ENCODE measurements around the gene C1orf141. TPM values are rescaled to one million over a fixed set of nuclear protein-coding genes. Genes with fewer than 3 reads are reported as not detected.
"Not testable (repeated sequence)": the region's sequence is repeated elsewhere in the genome, so short reads cannot be mapped to it uniquely, and the experiment has no call there.

Gene C1orf141
- total RNA-seq, 1 donor from 2014 or later = not detected

DNA sequence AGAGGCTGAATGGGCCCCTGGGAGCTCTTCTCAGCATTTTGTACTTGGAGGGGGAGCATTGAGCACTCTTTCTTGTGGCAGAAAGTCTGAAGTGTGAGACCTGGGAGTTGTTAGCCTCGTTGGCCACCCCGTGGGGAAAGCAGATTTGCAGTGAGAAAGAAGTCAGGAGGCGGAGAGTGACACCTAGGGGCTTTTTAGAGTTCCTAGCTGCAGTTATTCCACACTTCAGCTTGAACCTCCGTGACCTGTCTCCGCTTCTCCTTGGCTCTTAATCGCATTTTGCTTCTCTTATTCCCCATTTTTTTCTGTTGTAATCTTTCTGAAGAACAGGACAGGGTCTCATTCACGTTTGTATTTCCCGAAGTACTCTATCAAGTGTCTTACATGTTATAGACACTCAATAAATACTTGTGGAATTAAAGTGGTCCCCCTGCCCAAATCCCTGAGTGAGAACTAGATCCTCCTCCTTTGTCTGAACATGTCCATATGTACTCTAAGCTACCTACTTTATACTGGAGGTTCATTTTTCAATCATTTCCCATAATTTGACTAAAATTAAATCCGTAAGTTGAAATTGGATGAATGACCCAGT, 14.5 kb upstream of the C1orf141 start:
- ChIA-PET CTCF (interaction anchor here (0.6 to 3.8 kb wide), 43 partner anchors 12 to 391 kb away, joined by 3 to 170 read pairs (median 4); partner anchors contain the start of genes IL23R, MIER1 and SLC35D1), POLR2A (interaction anchor here (1.0 to 1.9 kb wide), 3 partner anchors 96 to 385 kb away, joined by 3 to 9 read pairs (median 3); partner anchors contain the start of gene SLC35D1)
- no peaks in the 10 kb centered on the region for H3K36me3 Mint-ChIP-seq (ENCODE audit: low read depth)
- peaks cover 9% of the 10 kb centered on the region for H3K4me1 Mint-ChIP-seq
- intact Hi-C loops (cut with micrococcal nuclease) = loop anchor here (1.0 to 5.0 kb wide), 6 partner anchors 63 to 384 kb away; partner anchors contain the start of genes DNAI4, MIER1 and SLC35D1
- DNase-seq = peak; percentile 23
- no peak overlapping the region for H3K27ac Mint-ChIP-seq
- peaks cover 8% of the 10 kb centered on the region for H3K27me3 Mint-ChIP-seq
- TF ChIP-seq, protein P1, sequence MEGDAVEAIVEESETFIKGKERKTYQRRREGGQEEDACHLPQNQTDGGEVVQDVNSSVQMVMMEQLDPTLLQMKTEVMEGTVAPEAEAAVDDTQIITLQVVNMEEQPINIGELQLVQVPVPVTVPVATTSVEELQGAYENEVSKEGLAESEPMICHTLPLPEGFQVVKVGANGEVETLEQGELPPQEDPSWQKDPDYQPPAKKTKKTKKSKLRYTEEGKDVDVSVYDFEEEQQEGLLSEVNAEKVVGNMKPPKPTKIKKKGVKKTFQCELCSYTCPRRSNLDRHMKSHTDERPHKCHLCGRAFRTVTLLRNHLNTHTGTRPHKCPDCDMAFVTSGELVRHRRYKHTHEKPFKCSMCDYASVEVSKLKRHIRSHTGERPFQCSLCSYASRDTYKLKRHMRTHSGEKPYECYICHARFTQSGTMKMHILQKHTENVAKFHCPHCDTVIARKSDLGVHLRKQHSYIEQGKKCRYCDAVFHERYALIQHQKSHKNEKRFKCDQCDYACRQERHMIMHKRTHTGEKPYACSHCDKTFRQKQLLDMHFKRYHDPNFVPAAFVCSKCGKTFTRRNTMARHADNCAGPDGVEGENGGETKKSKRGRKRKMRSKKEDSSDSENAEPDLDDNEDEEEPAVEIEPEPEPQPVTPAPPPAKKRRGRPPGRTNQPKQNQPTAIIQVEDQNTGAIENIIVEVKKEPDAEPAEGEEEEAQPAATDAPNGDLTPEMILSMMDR (IDR thresholded peaks at IDR 0.05) = no peak
- no peak overlapping the region for H3K4me3 Mint-ChIP-seq
- ATAC-seq (ENCODE audit: low read depth) = peak; percentile 87
- H3K9me3 Mint-ChIP-seq = no peaks in the 10 kb centered on the region

DNA sequence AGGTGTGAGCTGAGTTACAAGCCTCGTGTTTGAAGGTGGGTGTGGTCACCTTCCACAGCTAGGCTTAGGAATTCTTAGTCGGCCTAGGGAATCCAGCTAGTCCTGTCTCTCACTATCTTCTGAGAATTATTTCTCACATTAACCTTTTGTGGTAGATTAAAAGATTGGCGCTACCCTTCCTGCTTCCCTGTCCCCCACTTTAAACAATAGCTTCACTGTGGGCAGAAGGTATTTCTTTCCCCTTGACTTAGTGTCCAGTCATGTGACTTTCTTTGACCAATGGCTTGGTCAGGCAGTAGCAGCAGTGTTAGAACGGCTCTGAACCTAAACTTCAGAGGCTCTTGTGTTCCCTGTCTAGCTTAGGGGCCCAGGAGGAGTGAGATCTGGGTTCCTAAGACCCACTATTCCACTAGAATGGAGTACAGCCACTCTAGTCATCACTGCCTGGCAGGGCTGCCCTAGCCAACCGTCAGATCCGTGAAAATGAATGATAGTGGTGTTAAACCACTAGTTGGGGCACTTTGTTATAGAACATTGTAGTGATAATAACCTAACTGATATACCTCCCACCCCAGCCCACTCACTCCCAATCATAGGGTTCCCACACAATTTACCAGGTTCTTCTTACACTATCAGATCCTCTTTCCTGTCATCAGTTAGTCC, 13.9 kb upstream of the C1orf141 start:
- TF ChIP-seq, protein P1 (IDR thresholded peaks at IDR 0.05) = no peak
- Mint-ChIP-seq H3K4me1 (peaks cover 9% of the 10 kb centered on the region), H3K9me3 (no peaks in the 10 kb centered on the region), H3K27me3 (peaks cover 4% of the 10 kb centered on the region), H3K27ac (no peak overlapping the region), H3K4me3 (no peak overlapping the region), H3K36me3 (ENCODE audit: low read depth) (no peaks in the 10 kb centered on the region)
- ChIA-PET POLR2A (interaction anchor here (1.4 to 1.9 kb wide), 2 partner anchors 95 to 384 kb away, joined by 3 to 9 read pairs; partner anchors contain the start of gene SLC35D1), CTCF (interaction anchor here (0.7 to 3.8 kb wide), 35 partner anchors 11 to 390 kb away, joined by 3 to 170 read pairs (median 5); partner anchors contain the start of genes IL23R and SLC35D1)
- ATAC-seq (ENCODE audit: low read depth) (peak; percentile 31), DNase-seq (no peak)
- intact Hi-C loops (cut with micrococcal nuclease) = loop anchor here (1.0 to 5.0 kb wide), 6 partner anchors 64 to 383 kb away; partner anchors contain the start of genes DNAI4, MIER1 and SLC35D1

DNA sequence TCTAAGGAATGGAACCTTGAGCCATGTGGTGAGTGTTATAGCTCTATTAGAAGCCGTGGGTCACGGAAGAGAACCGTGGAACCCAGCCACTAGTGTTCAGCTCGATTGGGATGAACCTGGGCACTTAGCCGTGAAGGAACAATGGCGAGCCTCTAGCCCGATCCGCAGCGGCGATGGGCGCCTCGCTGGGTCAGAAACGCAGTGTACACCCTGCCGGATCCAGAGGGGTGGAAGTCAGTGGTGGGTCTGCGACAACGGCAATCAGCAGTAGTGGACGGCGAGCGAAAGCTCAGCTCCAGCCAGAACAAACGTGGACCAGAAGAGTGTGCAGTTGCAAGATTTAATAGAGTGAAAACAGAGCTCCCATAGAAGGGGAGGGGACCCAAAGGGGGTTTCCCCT, 13.2 kb upstream of the C1orf141 start:
- not testable (repeated sequence) for H3K27me3 Mint-ChIP-seq, H3K4me1 Mint-ChIP-seq
- POLR2A ChIA-PET = interaction anchor here (1.4 kb wide), 1 partner anchor 383 kb away, joined by 3 read pairs; no protein-coding TSS in a partner anchor

DNA sequence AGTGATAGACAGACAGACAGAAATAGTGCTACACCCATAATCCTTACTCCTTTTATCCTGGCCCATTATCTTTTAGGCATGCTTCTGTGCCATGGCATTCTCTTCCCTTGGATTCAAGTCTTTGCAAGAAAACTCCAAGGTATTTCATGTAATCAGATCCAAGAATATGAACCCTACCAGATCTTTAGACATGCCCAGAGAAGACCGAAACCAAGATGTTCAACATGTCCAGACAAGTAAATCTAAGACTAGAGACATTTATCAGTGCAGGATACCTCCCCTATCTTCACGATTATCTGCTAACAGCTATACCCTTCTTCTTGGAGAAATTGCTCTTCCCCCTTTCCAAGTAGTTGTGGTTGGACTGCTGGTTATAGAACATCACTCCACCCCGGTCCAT, 11.8 kb upstream of the C1orf141 start:
- Mint-ChIP-seq H3K9me3 (no peaks in the 10 kb centered on the region), H3K4me1 (peaks cover 9% of the 10 kb centered on the region), H3K36me3 (ENCODE audit: low read depth) (no peaks in the 10 kb centered on the region), H3K27ac (no peak overlapping the region), H3K27me3 (no peaks in the 10 kb centered on the region), H3K4me3 (no peak overlapping the region)
- ChIA-PET POLR2A (no interaction called here), CTCF (interaction anchor here (3.4 kb wide), 1 partner anchor 151 kb away, joined by 16 read pairs; no protein-coding TSS in a partner anchor)
- intact Hi-C loops (cut with micrococcal nuclease) = loop anchor here (5.0 kb wide), 2 partner anchors 66 to 356 kb away; no protein-coding TSS in a partner anchor
- TF ChIP-seq, protein P1 (IDR thresholded peaks at IDR 0.05) = no peak
- ATAC-seq (ENCODE audit: low read depth) = no peak
- DNase-seq = no peak

More for the DNA sequence above, 13.2 kb upstream of the C1orf141 start:
- not testable (repeated sequence) for DNase-seq; H3K27ac Mint-ChIP-seq; H3K9me3 Mint-ChIP-seq; H3K36me3 Mint-ChIP-seq (ENCODE audit: low read depth); ATAC-seq (ENCODE audit: low read depth); H3K4me3 Mint-ChIP-seq
- intact Hi-C loops (cut with micrococcal nuclease) = loop anchor here (2.0 to 5.0 kb wide), 3 partner anchors 64 to 354 kb away; partner anchors contain the start of genes DNAI4 and MIER1
- CTCF ChIA-PET = interaction anchor here (1.4 to 3.8 kb wide), 11 partner anchors 29 to 390 kb away, joined by 3 to 170 read pairs (median 16); partner anchors contain the start of gene SLC35D1

DNA sequence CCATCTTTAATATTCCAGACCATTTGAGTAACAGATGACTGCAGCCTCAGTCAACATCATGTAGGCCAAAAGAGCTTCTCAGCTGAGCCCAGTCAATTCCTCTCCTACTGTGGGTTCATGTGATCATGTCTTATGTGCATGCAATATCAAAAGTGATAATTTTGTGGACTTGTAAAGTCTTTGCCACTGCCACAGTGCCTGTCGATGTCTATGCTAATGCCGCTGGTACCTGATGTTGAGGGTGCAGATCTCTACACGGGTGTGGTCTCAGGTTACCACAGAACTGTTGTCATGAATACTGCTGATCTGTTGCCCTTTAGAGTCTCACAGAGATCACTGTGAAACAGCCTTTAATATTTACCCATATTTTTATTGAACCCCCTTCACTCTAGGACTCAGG, 11.3 kb upstream of the C1orf141 start:
- intact Hi-C loops (cut with micrococcal nuclease) = loop anchor here (5.0 kb wide), 2 partner anchors 66 to 356 kb away; no protein-coding TSS in a partner anchor
- Mint-ChIP-seq H3K4me1 (peaks cover 9% of the 10 kb centered on the region), H3K36me3 (ENCODE audit: low read depth) (no peaks in the 10 kb centered on the region), H3K27ac (no peak overlapping the region), H3K4me3 (no peak overlapping the region), H3K27me3 (no peaks in the 10 kb centered on the region), H3K9me3 (no peaks in the 10 kb centered on the region)
- ChIA-PET POLR2A (no interaction called here), CTCF (interaction anchor here (1.1 to 3.4 kb wide), 2 partner anchors 150 to 381 kb away, joined by 4 to 16 read pairs; no protein-coding TSS in a partner anchor)
- TF ChIP-seq, protein P1 (IDR thresholded peaks at IDR 0.05) = no peak
- DNase-seq (no peak), ATAC-seq (ENCODE audit: low read depth) (no peak)
